Stimulated activated CD8-positive, alpha-beta memory T cell treated with anti-CD3 and anti-CD28 coated beads, Interleukin-2, amount 100 ng/mL, for 1 hour (primary cell): ENCODE results near the gene RGS16.

Experiments
- DNase-seq, 2 donors: peaks; one replicate each; pipeline ENCODE4 v3.0.0-alpha.2; 2020; ENCODE audit warnings: low read depth in 2 of 2

Gene RGS16

DNA sequence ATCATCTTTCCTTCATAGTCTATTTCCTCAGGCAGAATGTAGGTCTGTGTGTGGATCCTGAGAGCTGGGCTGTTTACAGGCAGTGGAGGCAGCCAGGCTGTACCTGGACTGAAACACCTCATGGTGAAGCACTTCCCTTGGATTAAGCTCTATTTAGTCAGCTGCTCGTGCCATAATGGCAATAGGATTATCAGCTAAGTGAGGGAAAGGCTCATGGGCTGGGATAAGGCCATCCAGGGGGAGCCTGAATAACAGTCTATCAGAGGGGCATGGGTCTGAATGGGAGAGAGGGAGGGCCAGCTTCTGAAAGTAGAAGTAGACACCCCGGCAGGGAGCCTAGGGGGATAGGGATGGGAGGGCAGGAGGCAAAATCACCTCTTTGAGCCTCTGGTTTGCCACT, 23.5 kb downstream of the RGS16 start:
- no peak for DNase-seq

DNA sequence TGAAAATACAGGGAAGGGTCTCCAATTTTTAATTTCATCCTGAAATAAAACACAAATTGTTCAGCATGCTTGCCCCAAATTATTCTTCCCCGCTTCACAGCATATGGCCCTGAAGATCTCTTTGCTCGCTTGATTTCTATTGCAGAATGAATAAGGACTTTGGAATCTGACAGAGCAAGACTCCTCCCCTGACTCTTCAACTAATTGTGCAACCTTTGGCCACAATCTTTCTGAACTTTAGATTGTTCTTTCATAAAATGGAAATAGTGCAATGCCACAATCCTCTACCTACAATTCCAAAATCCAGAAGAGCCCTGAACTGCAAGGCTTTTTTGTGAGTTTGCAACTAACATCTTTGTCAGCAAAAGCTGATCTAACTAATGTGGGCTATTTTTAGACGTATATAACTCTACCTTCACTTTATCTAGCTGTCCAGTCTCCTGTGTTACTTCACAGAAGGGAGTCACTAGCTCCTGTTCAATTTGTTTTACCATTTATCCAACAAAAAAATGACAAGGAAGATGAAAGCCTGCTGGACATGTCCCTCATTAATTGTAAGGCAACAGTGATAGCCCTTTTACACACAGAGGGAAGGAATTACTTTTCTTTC, 28.5 kb downstream of the RGS16 start:
- DNase-seq, result no peak

DNA sequence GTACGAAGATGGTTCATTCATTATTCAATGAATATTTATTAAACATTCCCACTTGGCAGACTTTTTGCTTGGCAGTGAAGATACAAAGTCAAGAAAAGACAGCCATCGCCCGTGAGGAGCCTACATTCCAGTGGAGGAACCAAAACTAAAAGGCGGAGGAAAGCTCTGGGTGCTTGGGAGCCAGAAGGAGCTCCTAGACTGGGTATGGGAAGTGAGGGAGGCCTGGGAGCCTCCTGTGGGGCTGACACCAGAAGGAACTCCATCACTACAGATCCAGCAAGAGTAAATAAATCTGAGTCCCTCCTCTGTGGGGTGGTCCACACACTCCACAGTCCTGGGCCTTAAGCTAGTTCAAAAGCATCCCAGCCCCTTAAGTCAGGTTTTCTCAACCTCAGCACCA, 30.0 kb downstream of the RGS16 start:
- DNase-seq, result no peak

DNA sequence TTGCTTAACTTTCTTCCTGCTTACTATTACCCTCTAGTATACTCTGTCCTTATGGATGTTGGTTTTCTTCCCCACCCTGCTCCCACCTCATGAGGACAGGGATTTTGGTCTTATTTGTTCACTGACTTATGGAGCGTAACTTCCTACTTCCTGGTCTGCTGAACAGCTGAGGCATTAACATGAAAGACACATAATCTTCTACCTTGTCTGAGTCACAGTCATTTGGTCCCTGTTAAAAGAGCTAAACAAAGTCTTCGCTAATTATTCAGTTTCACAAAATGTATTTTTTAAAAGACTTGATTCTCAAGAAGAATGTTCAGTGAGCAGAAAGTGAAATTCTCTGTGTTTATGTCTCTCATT, 33.6 kb downstream of the RGS16 start:
- DNase-seq, result no peak

DNA sequence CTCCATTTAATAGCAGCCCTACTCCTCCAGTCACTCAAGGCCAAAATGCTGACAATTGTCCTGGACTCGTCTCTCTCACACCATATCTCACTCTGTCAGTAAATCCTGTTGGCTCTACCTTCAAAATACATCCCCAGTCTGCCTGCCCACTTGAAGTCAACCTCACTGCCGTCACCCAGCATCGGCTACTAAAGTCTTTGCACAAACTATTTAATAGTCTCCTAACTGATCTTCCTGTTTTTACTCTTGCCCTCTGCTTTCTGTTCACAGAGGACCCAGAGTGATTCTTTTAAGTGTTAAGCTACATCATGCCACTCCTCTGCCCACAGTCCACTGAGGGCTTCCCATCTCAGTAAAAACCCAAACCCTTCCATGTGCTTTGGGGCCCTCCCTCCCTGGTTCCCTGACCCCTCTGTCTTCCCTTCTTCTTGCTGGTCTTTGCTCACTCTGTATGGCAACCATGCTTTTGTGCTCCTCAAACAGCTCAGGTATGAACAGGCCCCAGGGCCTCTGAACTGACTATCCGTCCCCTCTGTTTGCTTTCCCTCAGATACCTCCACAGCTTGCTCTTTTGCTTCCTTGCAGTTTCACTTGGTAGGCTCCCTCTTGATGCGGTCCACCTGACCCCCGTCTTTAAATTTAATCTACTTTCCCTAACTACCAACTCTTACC, 34.1 kb downstream of the RGS16 start:
- DNase-seq, result no peak

DNA sequence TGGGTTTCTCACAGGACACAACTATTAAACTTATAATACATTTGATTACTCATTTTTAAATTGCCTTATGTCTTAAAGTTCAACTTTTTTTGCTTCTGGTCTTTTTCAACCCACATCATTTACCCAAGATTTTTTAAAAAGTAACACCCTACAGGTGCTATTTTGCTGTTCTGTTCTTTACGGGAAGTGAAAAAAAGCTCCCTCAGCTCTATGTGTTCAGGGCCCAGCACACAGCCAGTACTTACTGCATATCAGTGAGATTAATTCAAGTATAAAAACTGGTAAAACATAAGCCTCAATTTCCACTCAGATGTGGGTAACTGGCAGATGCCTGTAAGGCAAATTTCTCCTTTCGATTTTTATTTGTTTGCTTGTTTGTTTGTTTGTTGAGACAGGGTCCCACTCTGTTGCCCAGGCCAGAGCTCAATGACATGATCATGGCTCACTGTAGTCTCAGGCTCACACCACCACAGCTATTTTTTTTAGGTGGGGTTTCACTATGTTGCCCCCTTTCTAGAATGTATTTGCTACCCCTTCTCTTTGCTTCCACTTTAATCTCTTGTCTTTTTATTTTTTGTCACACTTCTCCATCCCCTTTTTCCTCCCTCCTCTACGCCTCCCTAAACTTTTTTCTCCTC, 35.4 kb downstream of the RGS16 start:
- DNase-seq, result no peak

DNA sequence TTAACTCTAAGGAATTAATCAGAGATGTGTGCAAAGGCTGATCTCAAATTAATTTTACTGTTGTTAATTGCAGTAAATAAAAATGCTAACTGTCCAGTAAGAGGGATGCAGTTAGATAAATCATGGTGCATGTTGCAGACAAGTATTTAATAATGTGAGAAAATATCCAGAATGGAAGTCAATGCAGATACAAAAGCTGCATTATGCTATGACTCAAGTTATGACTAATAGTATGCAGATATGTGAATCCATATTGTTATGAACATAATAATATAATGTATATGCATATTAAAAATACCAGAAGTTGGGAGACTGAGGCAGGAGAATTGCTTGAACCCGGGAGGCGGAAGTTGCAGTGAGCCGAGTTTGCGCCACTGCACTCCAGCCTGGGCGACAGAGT, 36.6 kb downstream of the RGS16 start:
- DNase-seq, result no peak

DNA sequence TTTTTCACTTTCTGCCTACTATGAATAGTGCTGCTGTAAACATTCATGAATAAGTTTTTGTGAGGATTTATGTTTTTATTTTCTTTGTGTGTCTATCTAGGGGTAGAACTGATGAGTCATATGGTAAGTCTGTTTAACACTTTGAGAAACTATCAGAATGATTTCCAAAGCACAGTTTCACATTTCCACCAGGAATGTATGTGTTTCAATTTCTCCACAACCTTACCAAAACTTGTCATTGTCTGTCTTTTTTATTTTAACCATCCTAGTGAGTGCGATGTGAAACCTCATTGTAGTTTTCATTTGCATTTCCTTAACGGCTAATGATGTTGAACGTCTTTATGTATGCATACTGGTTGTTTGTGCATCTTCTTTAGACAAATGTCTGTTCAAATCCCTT, 38.7 kb downstream of the RGS16 start:
- DNase-seq, result no peak

DNA sequence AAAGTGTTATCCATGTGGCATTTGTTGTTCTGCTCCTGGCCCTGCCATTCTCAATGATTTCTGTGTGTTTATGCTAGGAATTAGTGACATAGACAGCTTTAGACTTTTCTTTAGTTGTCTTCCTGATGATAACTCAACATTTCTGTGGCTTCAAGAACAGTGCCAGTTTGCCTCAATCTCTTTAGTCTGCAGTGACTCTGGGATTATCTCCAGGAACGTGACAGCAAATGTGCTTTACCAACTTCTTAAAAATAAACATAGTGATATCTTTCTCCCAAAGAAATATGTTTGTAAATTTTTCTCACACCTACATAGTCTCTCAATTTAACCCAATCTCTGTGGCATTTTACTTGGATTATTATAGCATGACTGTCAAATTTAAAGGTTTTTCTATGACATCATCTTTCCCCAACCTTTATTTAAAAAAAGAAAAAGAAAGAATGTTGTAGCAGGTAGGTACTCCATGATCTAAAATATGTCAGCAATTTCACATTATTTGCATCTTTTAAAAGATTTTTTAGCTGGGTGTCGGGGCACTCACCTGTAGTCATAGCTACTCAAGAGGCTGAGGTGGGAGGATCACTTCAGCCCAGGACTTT, 39.7 kb downstream of the RGS16 start:
- no peak for DNase-seq

DNA sequence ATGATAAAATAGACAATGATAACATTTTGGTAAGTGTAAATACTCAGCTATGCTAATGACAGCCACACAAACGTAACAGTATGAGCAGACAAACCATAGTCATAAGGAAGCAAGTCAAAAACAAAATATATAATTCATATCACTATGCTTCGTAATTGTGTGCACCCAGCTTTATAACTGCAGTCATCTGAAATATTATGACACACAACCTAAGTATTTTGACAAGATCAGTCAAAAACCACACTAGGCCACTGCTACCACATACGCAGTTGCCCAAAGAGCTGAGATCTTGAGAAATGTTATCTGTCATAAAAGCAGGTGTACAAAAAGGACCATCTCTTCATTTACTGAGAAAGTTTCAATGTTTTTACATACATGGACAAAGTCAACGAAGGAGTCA, 41.1 kb downstream of the RGS16 start:
- DNase-seq, result no peak

DNA sequence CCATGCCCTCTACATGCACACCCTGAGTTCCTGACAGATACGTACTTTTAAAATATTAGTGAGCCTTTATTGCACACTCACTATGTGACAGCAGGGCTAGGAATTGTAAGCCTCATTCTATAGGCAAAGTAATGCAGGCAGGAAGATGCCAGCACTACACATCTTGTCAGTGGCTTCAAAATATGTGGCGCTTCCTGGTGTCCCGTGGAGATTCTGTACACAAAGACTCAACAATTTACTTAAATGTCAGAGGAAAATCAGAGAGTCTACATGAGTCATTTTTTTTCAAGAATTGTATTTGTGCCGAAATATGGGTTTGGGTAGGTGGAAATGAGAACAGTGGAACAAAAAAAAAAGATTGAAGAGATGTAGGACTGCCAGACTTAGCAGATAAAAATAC, 42.7 kb downstream of the RGS16 start:
- no peak for DNase-seq

DNA sequence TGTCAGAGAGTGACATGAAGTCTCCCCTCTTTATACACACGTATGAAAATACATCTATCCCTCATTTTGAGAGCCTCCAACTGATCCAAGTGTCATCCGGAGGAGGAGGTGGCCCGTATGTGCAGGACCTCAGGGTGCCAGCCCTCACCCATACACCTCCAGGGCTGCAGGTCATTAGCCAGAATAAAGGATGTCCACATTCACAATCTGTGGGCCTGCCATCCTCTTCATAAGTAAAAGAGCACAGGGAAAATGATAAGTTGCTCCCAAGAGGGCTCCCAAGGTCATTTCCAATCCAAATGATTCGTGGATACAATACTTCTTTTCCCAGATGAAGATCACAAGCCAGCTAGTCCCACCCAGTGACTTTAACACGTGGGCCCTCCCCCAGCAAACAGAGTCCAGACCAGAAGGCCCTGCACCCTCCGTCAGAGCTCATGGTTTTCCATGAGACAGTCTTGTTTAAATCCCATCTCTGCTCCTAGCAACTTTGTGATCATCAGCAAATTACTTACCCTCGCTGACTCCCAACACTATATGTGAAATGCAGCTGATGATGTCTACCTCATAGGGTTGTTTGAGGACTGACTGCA, 43.7 kb downstream of the RGS16 start:
- DNase-seq, result no peak

DNA sequence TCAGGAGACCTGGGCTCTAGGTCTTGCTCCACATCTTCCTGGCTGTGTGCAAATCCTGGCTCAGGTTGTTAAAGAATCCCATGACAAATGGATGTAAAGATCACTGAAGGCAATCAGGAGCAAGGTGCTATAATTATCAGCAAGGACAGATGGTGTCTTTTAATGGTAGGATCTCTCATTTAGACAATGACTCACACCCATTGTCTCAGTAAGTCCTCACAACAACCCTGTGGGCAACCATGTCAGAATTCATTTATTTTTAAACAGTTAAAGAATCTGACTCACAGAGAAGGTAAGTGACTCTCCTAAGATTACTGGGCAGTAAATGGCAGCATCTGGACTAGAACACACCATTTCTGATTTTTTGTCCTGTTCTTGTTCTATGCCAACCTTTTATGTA, 47.9 kb downstream of the RGS16 start:
- no peak for DNase-seq

DNA sequence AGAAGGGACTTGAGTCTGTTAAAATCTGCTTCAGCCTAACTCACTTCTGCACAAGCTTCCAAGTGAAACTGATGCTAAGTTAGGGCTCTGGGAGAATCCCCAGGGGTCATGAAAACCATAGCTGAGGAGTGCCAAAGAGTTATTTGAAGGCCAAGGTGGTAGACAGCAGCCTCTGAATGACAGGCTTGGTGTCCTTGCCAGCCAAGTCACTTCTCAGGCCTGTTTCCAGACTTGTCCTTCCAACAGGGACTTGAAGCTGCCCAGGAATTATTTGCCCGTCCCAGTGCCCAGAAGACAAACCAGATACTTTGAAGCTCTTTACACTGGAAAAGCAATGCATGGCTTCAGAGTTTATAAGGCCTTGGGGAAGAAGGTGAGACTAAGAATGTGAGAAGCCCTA, 48.7 kb downstream of the RGS16 start:
- DNase-seq, result no peak

DNA sequence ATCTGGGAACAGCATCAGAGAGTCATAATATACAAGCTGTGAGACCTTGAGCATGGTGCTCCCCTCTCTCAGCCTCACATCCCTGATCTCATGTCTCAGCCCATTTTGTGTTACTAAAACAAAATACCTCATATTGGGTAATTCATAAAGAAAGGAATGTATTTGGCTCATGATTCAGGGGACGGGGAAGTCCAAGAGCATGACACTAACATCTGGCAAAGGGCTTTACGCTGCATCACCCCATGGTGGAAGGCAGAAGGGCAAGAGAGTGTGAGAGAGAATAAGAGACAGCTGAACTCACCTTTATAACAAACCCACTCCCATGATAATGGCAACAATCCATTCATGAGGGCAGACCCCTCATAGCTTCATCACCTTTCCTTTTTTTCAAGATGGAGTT, 51.7 kb downstream of the RGS16 start:
- no peak for DNase-seq

DNA sequence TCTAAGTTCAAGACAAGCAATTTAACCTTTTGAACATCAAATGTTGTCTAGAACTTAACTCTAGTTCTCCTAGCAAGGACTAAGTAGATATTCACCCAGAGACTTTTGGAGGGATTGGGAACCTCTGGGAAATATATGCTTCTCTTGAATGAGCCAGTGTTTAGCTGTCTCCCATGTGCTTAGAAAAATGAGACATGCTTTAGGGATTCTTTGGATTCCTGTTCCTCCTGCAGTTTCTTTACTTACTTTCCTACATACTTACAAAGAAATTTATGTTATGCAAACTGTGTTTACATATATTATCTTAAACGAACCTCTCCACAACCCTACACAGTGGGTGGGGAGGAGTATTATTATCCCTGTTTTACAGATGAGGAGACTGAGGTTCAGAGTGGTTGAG, 54.4 kb downstream of the RGS16 start:
- no peak for DNase-seq

DNA sequence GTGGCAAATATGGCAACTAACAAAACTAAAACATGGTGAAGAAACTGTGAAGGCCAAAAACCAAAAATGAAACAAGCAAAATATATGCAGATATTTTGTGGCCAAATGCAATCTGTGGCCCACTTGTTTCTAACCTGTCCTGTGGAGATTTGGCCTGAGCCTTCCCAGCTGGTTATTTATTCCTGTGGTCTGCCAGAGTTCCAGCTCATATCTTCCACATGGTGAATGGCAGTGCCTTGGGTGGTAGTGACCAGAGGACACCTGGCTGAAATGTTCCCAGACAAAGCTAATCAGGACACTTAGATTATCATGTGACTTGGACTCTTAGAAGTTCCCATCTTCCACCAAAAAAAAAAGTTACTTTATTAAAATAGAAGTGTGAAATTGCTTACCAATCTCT, 54.8 kb downstream of the RGS16 start:
- DNase-seq, result no peak
